CD4-positive, alpha-beta T cell treated with Interleukin-6 for 4 hours (primary cell): ENCODE measurements around the gene PAX2.

Experiments
- DNase-seq: peaks from one replicate; pipeline ENCODE4 v3.0.0-alpha.2; 2020; ENCODE audit warnings: mixed read lengths

Gene PAX2

GRCh38 chr10:100824886-100825285, 79.5 kb downstream of the PAX2 start:
- DNase-seq, result no peak

GRCh38 chr10:100825325-100825875, 80.0 kb downstream of the PAX2 start:
- DNase-seq, result no peak

- DNase-seq, result no peak
Measured at GRCh38 chr10:100826031-100826651, 80.8 kb downstream of the PAX2 start.

GRCh38 chr10:100826661-100826982, 81.2 kb downstream of the PAX2 start:
- DNase-seq, result no peak

- DNase-seq, result peak; percentile 15
Measured at GRCh38 chr10:100826983-100827818, 81.8 kb downstream of the PAX2 start.

- DNase-seq, result peak; percentile 34
Measured at GRCh38 chr10:100827819-100828737, 82.7 kb downstream of the PAX2 start.

- peak; percentile 66 for DNase-seq
Measured at GRCh38 chr10:100828738-100829096, 83.3 kb downstream of the PAX2 start.

- no peak for DNase-seq
Measured at GRCh38 chr10:100829097-100829870, 83.9 kb downstream of the PAX2 start.

GRCh38 chr10:100829933-100830727, 84.7 kb downstream of the PAX2 start:
- DNase-seq, result no peak

GRCh38 chr10:100830728-100831111, 85.3 kb downstream of the PAX2 start:
- no peak for DNase-seq

GRCh38 chr10:100831742-100832141, 86.4 kb downstream of the PAX2 start:
- no peak for DNase-seq

GRCh38 chr10:100835810-100836209, 90.4 kb downstream of the PAX2 start:
- no peak for DNase-seq

GRCh38 chr10:100836891-100837290, 91.5 kb downstream of the PAX2 start:
- no peak for DNase-seq

- no peak for DNase-seq
Measured at GRCh38 chr10:100837300-100837699, 91.9 kb downstream of the PAX2 start.

GRCh38 chr10:100838986-100839385, 93.6 kb downstream of the PAX2 start:
- DNase-seq, result no peak

GRCh38 chr10:100841528-100841927, 96.1 kb downstream of the PAX2 start:
- DNase-seq, result no peak

GRCh38 chr10:100847440-100847839, 102.1 kb downstream of the PAX2 start:
- no peak for DNase-seq

- no peak for DNase-seq
Measured at GRCh38 chr10:100848770-100849169, 103.4 kb downstream of the PAX2 start.

- DNase-seq, result no peak
Measured at GRCh38 chr10:100858261-100858660, 112.9 kb downstream of the PAX2 start.

- no peak for DNase-seq
Measured at GRCh38 chr10:100858747-100859483, 113.5 kb downstream of the PAX2 start.

- DNase-seq, result no peak
Measured at GRCh38 chr10:100859484-100859763, 114.0 kb downstream of the PAX2 start.
